DMS79 (cell line): ENCODE measurements around the gene LCN10.

Experiments
- DNase-seq: peaks from one replicate; lab custom pipeline; 2025; lab: John Stamatoyannopoulos, UW

Gene LCN10

GRCh38 chr9:136700304-136700703, 42.4 kb downstream of the LCN10 start:
- DNase-seq, result no peak

GRCh38 chr9:136698635-136699246, 44.0 kb downstream of the LCN10 start:
- no peak for DNase-seq

GRCh38 chr9:136697821-136698526, 44.8 kb downstream of the LCN10 start:
- DNase-seq, result no peak

GRCh38 chr9:136697146-136697820, 45.5 kb downstream of the LCN10 start:
- DNase-seq, result no peak

- no peak for DNase-seq
Observed at GRCh38 chr9:136696502-136696901, 46.2 kb downstream of the LCN10 start.

GRCh38 chr9:136695955-136696354, 46.8 kb downstream of the LCN10 start:
- peak; percentile 71 for DNase-seq

- peak; percentile 90 for DNase-seq
Observed at GRCh38 chr9:136695435-136695895, 47.3 kb downstream of the LCN10 start.

- no peak for DNase-seq
Observed at GRCh38 chr9:136694872-136695247, 47.9 kb downstream of the LCN10 start.

GRCh38 chr9:136694163-136694871, 48.4 kb downstream of the LCN10 start:
- DNase-seq, result peak; percentile 30

- no peak for DNase-seq
Observed at GRCh38 chr9:136693490-136694162, 49.1 kb downstream of the LCN10 start.

GRCh38 chr9:136693135-136693489, 49.6 kb downstream of the LCN10 start:
- DNase-seq, result no peak

- DNase-seq, result no peak
Observed at GRCh38 chr9:136692185-136693134, 50.3 kb downstream of the LCN10 start.

GRCh38 chr9:136691316-136692184, 51.2 kb downstream of the LCN10 start:
- no peak for DNase-seq

- DNase-seq, result peak; percentile 11
Observed at GRCh38 chr9:136690806-136691261, 51.9 kb downstream of the LCN10 start.

- DNase-seq, result no peak
Observed at GRCh38 chr9:136690104-136690805, 52.5 kb downstream of the LCN10 start.

- no peak for DNase-seq
Observed at GRCh38 chr9:136689108-136689460, 53.7 kb downstream of the LCN10 start.

- no peak for DNase-seq
Observed at GRCh38 chr9:136688274-136689107, 54.2 kb downstream of the LCN10 start.
